A549 treated with CORT108297 at 1 μM for 4 hours (cell line): ENCODE measurements around the gene ABCF1. TPM values are rescaled to one million over a fixed set of nuclear protein-coding genes. Genes with fewer than 3 reads are reported as not detected.

Source experiments
- total RNA-seq: library from RNA; stranded (reverse); fragments of 200-300 nt; extraction: Qiagen RNA extraction; gene quantifications from 5 replicates; pipeline ENCODE4 v1.2.3, GENCODE V29; 2022

Gene ABCF1
- total RNA-seq, result 50.4 to 58.2 TPM (median 52.3 TPM) in 5 replicates

GRCh38 chr6:30571075-30571761, at the start of gene ABCF1:
Gene ABCF1, plus strand, starts transcription at chr6:30571442. Its CDS starts 46 bp downstream, at chr6:30571488.

GRCh38 chr6:30556066-30556905, 15.0 kb upstream of the ABCF1 start, which contains the start of gene GNL1:
Gene GNL1, minus strand, starts transcription at chr6:30556489. Its CDS starts 286 bp downstream, at chr6:30556203.

GRCh38 chr6:30556906-30557682, 14.1 kb upstream of the ABCF1 start, which contains the start of gene PRR3:
Gene PRR3, plus strand, starts transcription at chr6:30557295. Its CDS starts 50 bp downstream, at chr6:30557345.

GRCh38 chr6:30616811-30617564, 45.7 kb downstream of the ABCF1 start, which contains the start of gene PPP1R10:
Gene PPP1R10, minus strand, starts transcription at chr6:30617243. Its CDS starts 7,299 bp downstream, at chr6:30609944.

GRCh38 chr6:30617565-30618269, 46.5 kb downstream of the ABCF1 start, which contains the start of gene MRPS18B:
Gene MRPS18B, plus strand, starts transcription at chr6:30617840. Its CDS starts 26 bp downstream, at chr6:30617866.

GRCh38 chr6:30626484-30627366, 55.5 kb downstream of the ABCF1 start, which contains the start of gene ATAT1:
Gene ATAT1, plus strand, starts transcription at chr6:30626874.

Other genes with a start within 250 kb of the ABCF1 start
- 6.7 to 8.1 TPM (median 7.4 TPM) in 5 replicates for gene TRIM39, start 244.5 kb upstream of the ABCF1 start, total RNA-seq
- gene RPP21, start 226.3 kb upstream of the ABCF1 start, total RNA-seq, result 62.2 to 73.8 TPM (median 71.8 TPM) in 5 replicates
- 60.3 to 71.4 TPM (median 61.8 TPM) in 5 replicates for gene HLA-E, start 81.9 kb upstream of the ABCF1 start, total RNA-seq
- gene GNL1, start 15.0 kb upstream of the ABCF1 start, total RNA-seq, result 28.4 to 36.7 TPM (median 33.9 TPM) in 5 replicates
- gene PRR3, start 14.1 kb upstream of the ABCF1 start, total RNA-seq, result 14.5 to 17.3 TPM (median 16.5 TPM) in 5 replicates
- 26.3 to 47.1 TPM (median 29.0 TPM) in 5 replicates for gene PPP1R10, start 45.8 kb downstream of the ABCF1 start, total RNA-seq
- 71.4 to 116 TPM (median 73.6 TPM) in 5 replicates for gene MRPS18B, start 46.4 kb downstream of the ABCF1 start, total RNA-seq
- 4.5 to 5.9 TPM (median 5.6 TPM) in 5 replicates for gene ATAT1, start 55.4 kb downstream of the ABCF1 start, total RNA-seq
- 10.2 to 14.6 TPM (median 13.1 TPM) in 5 replicates for gene C6orf136, start 75.7 kb downstream of the ABCF1 start, total RNA-seq
- gene DHX16, start 101.6 kb downstream of the ABCF1 start, total RNA-seq, result 26.3 to 30.5 TPM (median 28.5 TPM) in 5 replicates
- 39.8 to 48.8 TPM (median 45.5 TPM) in 5 replicates for gene PPP1R18, start 115.2 kb downstream of the ABCF1 start, total RNA-seq
- 20.0 to 29.7 TPM (median 29.0 TPM) in 5 replicates for gene NRM, start 119.5 kb downstream of the ABCF1 start, total RNA-seq
- gene MDC1, start 145.8 kb downstream of the ABCF1 start, total RNA-seq, result 16.6 to 24.7 TPM (median 18.4 TPM) in 5 replicates
- 792 to 978 TPM (median 919 TPM) in 5 replicates for gene TUBB, start 148.9 kb downstream of the ABCF1 start, total RNA-seq
- gene FLOT1, start 171.2 kb downstream of the ABCF1 start, total RNA-seq, result 81.9 to 102 TPM (median 96.8 TPM) in 5 replicates
- gene IER3, start 173.1 kb downstream of the ABCF1 start, total RNA-seq, result 97.9 to 167 TPM (median 130 TPM) in 5 replicates